Neural cell (in vitro differentiated cells): ENCODE results near the gene PLA2G4B. TPM values are rescaled to one million over a fixed set of nuclear protein-coding genes. Genes with fewer than 3 reads are reported as not detected.

Source experiments
- H2AFZ ChIP-seq: fragments of 200-600, 300-800 bp; sonication (generic), shearing (Covaris generic); 2 replicates; pipeline ENCODE4 v1.6.0; 2014; ENCODE audit warnings: low read depth, mild to moderate bottlenecking, antibody characterized with exemption, low read length, moderate library complexity
- H3F3A ChIP-seq: fragments of 200-600 bp; shearing (Covaris generic); 2 replicates; pipeline ENCODE4 v1.6.1; 2016; ENCODE audit warnings: mild to moderate bottlenecking, moderate library complexity, mixed read lengths, antibody characterized with exemption, low read length; ENCODE audit not compliant: insufficient read depth, poor library complexity, severe bottlenecking
- H3K27ac ChIP-seq: fragments of 200-600, 300-800 bp; sonication (generic), shearing (Covaris generic); 2 replicates; pipeline ENCODE4 v1.5.1; 2014; ENCODE audit warnings: mild to moderate bottlenecking, low read length, moderate library complexity
- H3K27me3 ChIP-seq: fragments of 300-800, 200-600 bp; sonication (generic), shearing (Covaris generic); 2 replicates; pipeline ENCODE4 v1.6.0; 2014; ENCODE audit warnings: mild to moderate bottlenecking, low read depth, low read length, moderate library complexity; ENCODE audit not compliant: insufficient read depth
- H3K36me3 ChIP-seq: fragments of 300-800, 200-600 bp; sonication (generic), shearing (Covaris generic); 2 replicates; pipeline ENCODE4 v1.5.1; 2014; ENCODE audit warnings: mild to moderate bottlenecking, antibody characterized with exemption, low read length, moderate library complexity; ENCODE audit not compliant: insufficient read depth
- H3K4me2 ChIP-seq: fragments of 300-800, 200-600 bp; sonication (generic), shearing (Covaris generic); 2 replicates; pipeline ENCODE4 v1.6.0; 2014; ENCODE audit warnings: mild to moderate bottlenecking, low read length
- H3K4me3 ChIP-seq: fragments of 300-800, 200-600 bp; sonication (generic), shearing (Covaris generic); 2 replicates; pipeline ENCODE4 v1.5.1; 2014; ENCODE audit warnings: mild to moderate bottlenecking, low read length, moderate library complexity
- H3K79me2 ChIP-seq: fragments of 200-600 bp; shearing (Covaris generic); replicated peaks from 2 replicates; pipeline ENCODE4 v1.6.0; 2014; ENCODE audit warnings: mild to moderate bottlenecking, low read length, moderate library complexity; ENCODE audit not compliant: insufficient read depth
- H3K9ac ChIP-seq: fragments of 300-800, 200-600 bp; sonication (generic), shearing (Covaris generic); 2 replicates; pipeline ENCODE4 v1.6.1; 2016; ENCODE audit warnings: mild to moderate bottlenecking, low read length, mixed read lengths
- H3K9me2 ChIP-seq: fragments of 200-600 bp; shearing (Covaris generic); 2 replicates; pipeline ENCODE4 v1.6.1; 2016; ENCODE audit warnings: mild to moderate bottlenecking, low read length, mixed read lengths; ENCODE audit not compliant: insufficient read depth
- H3K9me3 ChIP-seq: fragments of 200-600, 300-800 bp; sonication (generic), shearing (Covaris generic); 2 replicates; pipeline ENCODE4 v1.6.1; 2016; ENCODE audit warnings: mild to moderate bottlenecking, mixed run types, low read length, moderate library complexity, mixed read lengths
- H4K20me1 ChIP-seq: fragments of 200-600 bp; shearing (Covaris generic); 2 replicates; pipeline ENCODE4 v1.6.1; 2016; ENCODE audit warnings: mild to moderate bottlenecking, mixed run types; ENCODE audit not compliant: insufficient read depth
- EP300 ChIP-seq: fragments of 450-650 bp; conservative IDR thresholded peaks from 2 replicates; pipeline ENCODE4 v1.6.1; 2014; ENCODE audit warnings: antibody characterized with exemption, mild to moderate bottlenecking, moderate library complexity; ENCODE audit not compliant: poor library complexity, severe bottlenecking
- EZH2 ChIP-seq: fragments of 200-600, 300-800 bp; shearing (Covaris generic), sonication (generic); IDR thresholded peaks from 2 replicates; pipeline ENCODE4 v1.6.1; 2014; ENCODE audit warnings: antibody characterized with exemption, low read length, borderline replicate concordance, mild to moderate bottlenecking; ENCODE audit not compliant: insufficient read depth, poor library complexity, severe bottlenecking
- MXI1 ChIP-seq: fragments of 450-650 bp; conservative IDR thresholded peaks from 2 replicates; pipeline ENCODE4 v1.6.1; 2014; ENCODE audit warnings: antibody characterized with exemption, mild to moderate bottlenecking; ENCODE audit not compliant: poor library complexity, severe bottlenecking
- POLR2AphosphoS5 ChIP-seq: IDR thresholded peaks from 2 replicates; pipeline ENCODE4 v1.6.1; 2012
- RAD21 ChIP-seq: fragments of 450-650 bp; conservative IDR thresholded peaks from 2 replicates; pipeline ENCODE4 v1.6.1; 2014; ENCODE audit warnings: antibody characterized with exemption, mild to moderate bottlenecking, moderate library complexity
- SMC3 ChIP-seq: fragments of 450-650 bp; conservative IDR thresholded peaks from 2 replicates; pipeline ENCODE4 v1.6.1; 2014; ENCODE audit warnings: antibody characterized with exemption, mild to moderate bottlenecking, moderate library complexity; ENCODE audit not compliant: poor library complexity
- TAF1 ChIP-seq: IDR thresholded peaks from 2 replicates; pipeline ENCODE4 v1.6.1; 2012; ENCODE audit warnings: low read depth
- polyA plus RNA-seq: library from polyadenylated mRNA; depleted of rRNA; stranded (reverse); fragments of >200 nt; gene quantifications from 2 replicates; pipeline ENCODE4 v1.2.3, GENCODE V29; 2014
- TF ChIP-seq, protein P1 (sequence below): fragments of 450-650 bp; IDR thresholded peaks from 2 replicates; pipeline ENCODE4 v1.5.1; 2014; ENCODE audit warnings: antibody characterized with exemption, mild to moderate bottlenecking, moderate library complexity; ENCODE audit not compliant: poor library complexity, severe bottlenecking
- TF ChIP-seq, protein P2 (sequence below): IDR thresholded peaks from 2 replicates; pipeline ENCODE4 v1.6.1; 2012; ENCODE audit warnings: borderline replicate concordance

PLA2G4B gene
- polyA plus RNA-seq, 1 donor from 2014 or later = 11.3 TPM

DNA sequence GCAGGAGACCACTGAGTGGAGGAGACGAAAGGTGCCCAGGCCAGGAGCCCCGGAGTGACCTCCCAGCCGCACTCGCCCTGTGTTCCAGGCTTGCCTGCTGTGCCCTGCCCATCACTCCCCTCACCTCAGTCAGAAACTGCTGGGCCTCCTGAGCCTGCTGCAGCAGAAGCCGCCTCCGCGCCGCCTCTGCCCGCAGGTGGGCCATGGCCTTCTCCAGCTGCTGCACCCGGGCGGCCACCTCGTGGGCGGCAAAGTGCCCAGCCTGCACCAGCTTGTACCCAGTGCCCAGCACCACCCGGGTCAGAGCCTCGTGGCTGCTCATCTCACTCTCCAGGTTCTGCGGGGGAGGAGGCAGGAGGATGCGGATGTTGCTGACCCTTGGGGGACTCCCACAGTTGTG lies 17.6 kb downstream of the PLA2G4B start:
- H3K9ac ChIP-seq = no peak overlapping the region
- no peak overlapping the region for H3K4me3 ChIP-seq
- H3K9me2 ChIP-seq = no peaks in the 10 kb centered on the region
- H3K27ac ChIP-seq = no peak overlapping the region
- no peaks in the 10 kb centered on the region for H3K79me2 ChIP-seq
- no peaks in the 10 kb centered on the region for H3K27me3 ChIP-seq
- H3K9me3 ChIP-seq = no peaks in the 10 kb centered on the region
- no peaks in the 10 kb centered on the region for H4K20me1 ChIP-seq
- TF ChIP-seq, protein P1, sequence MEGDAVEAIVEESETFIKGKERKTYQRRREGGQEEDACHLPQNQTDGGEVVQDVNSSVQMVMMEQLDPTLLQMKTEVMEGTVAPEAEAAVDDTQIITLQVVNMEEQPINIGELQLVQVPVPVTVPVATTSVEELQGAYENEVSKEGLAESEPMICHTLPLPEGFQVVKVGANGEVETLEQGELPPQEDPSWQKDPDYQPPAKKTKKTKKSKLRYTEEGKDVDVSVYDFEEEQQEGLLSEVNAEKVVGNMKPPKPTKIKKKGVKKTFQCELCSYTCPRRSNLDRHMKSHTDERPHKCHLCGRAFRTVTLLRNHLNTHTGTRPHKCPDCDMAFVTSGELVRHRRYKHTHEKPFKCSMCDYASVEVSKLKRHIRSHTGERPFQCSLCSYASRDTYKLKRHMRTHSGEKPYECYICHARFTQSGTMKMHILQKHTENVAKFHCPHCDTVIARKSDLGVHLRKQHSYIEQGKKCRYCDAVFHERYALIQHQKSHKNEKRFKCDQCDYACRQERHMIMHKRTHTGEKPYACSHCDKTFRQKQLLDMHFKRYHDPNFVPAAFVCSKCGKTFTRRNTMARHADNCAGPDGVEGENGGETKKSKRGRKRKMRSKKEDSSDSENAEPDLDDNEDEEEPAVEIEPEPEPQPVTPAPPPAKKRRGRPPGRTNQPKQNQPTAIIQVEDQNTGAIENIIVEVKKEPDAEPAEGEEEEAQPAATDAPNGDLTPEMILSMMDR = no peak
- TF ChIP-seq SMC3 = no peak
- TF ChIP-seq EZH2 = no peak
- no peak for TF ChIP-seq RAD21
- TF ChIP-seq, protein P2, sequence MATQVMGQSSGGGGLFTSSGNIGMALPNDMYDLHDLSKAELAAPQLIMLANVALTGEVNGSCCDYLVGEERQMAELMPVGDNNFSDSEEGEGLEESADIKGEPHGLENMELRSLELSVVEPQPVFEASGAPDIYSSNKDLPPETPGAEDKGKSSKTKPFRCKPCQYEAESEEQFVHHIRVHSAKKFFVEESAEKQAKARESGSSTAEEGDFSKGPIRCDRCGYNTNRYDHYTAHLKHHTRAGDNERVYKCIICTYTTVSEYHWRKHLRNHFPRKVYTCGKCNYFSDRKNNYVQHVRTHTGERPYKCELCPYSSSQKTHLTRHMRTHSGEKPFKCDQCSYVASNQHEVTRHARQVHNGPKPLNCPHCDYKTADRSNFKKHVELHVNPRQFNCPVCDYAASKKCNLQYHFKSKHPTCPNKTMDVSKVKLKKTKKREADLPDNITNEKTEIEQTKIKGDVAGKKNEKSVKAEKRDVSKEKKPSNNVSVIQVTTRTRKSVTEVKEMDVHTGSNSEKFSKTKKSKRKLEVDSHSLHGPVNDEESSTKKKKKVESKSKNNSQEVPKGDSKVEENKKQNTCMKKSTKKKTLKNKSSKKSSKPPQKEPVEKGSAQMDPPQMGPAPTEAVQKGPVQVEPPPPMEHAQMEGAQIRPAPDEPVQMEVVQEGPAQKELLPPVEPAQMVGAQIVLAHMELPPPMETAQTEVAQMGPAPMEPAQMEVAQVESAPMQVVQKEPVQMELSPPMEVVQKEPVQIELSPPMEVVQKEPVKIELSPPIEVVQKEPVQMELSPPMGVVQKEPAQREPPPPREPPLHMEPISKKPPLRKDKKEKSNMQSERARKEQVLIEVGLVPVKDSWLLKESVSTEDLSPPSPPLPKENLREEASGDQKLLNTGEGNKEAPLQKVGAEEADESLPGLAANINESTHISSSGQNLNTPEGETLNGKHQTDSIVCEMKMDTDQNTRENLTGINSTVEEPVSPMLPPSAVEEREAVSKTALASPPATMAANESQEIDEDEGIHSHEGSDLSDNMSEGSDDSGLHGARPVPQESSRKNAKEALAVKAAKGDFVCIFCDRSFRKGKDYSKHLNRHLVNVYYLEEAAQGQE = no peak
- no peak for TF ChIP-seq TAF1
- no peak for TF ChIP-seq EP300
- no peak for TF ChIP-seq POLR2AphosphoS5
- TF ChIP-seq MXI1 = no peak
- no peaks in the 10 kb centered on the region for H3K36me3 ChIP-seq
- no peak overlapping the region for H2AFZ ChIP-seq
- H3F3A ChIP-seq = no peaks in the 10 kb centered on the region
- H3K4me2 ChIP-seq = no peak overlapping the region

DNA sequence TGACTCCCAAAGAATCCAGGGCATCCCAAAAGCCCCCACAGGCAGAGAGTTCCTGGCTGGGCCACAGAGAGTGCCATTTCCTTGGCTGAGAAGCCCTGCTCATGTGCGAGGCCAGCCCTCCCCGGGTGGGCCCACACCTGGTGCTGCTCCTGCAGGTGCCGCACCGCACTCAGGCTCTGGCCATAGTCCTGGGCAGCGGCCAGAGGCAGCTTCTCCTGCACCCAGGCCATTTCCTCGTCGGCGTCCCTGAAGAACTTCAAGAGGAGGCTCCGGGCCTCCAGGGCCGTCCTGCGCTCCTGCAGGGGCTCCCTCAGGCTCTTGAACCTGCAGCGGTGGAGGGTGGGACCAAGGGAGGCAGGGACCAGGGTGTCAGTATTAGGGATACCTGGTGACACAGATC lies 18.1 kb downstream of the PLA2G4B start:
- H4K20me1 ChIP-seq = no peaks in the 10 kb centered on the region
- no peaks in the 10 kb centered on the region for H3K27me3 ChIP-seq
- no peak overlapping the region for H3K4me2 ChIP-seq
- H3K36me3 ChIP-seq = no peaks in the 10 kb centered on the region
- TF ChIP-seq EZH2 (no peak), RAD21 (no peak), MXI1 (no peak), TAF1 (no peak), SMC3 (no peak), EP300 (no peak), POLR2AphosphoS5 (no peak)
- TF ChIP-seq, protein P1 = no peak
- TF ChIP-seq, protein P2 = no peak
- H3K27ac ChIP-seq = no peak overlapping the region
- no peaks in the 10 kb centered on the region for H3K9me2 ChIP-seq
- H3K4me3 ChIP-seq = no peak overlapping the region
- no peaks in the 10 kb centered on the region for H3F3A ChIP-seq
- no peaks in the 10 kb centered on the region for H3K9me3 ChIP-seq
- no peaks in the 10 kb centered on the region for H3K79me2 ChIP-seq
- no peak overlapping the region for H3K9ac ChIP-seq
- no peak overlapping the region for H2AFZ ChIP-seq
